A673 (cell line): Measurements from ENCODE around the gene NACA. TPM values are rescaled to one million over a fixed set of nuclear protein-coding genes. Genes with fewer than 3 reads are reported as not detected.
A peak's percentile ranks its signal among the peaks of the same experiment; 100 is the strongest.

Experiments used
- BruUV-seq: library from RNA; stranded (reverse); fragments of 400-500 nt; replicated peaks from 2 replicates; lab custom pipeline; 2021; lab: Mats Ljungman, UMichigan
- CTCF ChIA-PET: fragments of 300-600 bp; sonication (Branson Sonifier 250); formaldehyde crosslinking; loops from one replicate; lab custom pipeline; 2022; ENCODE audit warnings: antibody characterized with exemption; lab: Charles Lee
- POLR2A ChIA-PET: fragments of 300-600 bp; sonication (Branson Sonifier 250); formaldehyde crosslinking; loops from one replicate; lab custom pipeline; 2022; ENCODE audit warnings: antibody characterized with exemption; ENCODE audit not compliant: low non-redundant PET; lab: Charles Lee
- DNase-seq: peaks from one replicate; pipeline ENCODE4 v3.0.0-alpha.2; 2015; ENCODE audit warnings: low spot score
- H3K27ac ChIP-seq: fragments of 200-600 bp; sonication (generic); 2 replicates; pipeline ENCODE4 v1.5.1; 2016; ENCODE audit warnings: mixed run types, low read depth, mild to moderate bottlenecking, mixed read lengths, antibody characterized with exemption, low read length; ENCODE audit not compliant: poor library complexity, severe bottlenecking
- H3K27me3 ChIP-seq: fragments of 200-600 bp; sonication (generic); replicated peaks from 2 replicates; pipeline ENCODE4 v1.6.1; 2017; ENCODE audit warnings: mixed run types, low read depth, mild to moderate bottlenecking, mixed read lengths, antibody characterized with exemption, low read length; ENCODE audit not compliant: insufficient read depth, poor library complexity
- H3K36me3 ChIP-seq: fragments of 200-600 bp; sonication (generic); 2 replicates; pipeline ENCODE4 v1.6.1; 2016; ENCODE audit warnings: mixed run types, mild to moderate bottlenecking, mixed read lengths, antibody characterized with exemption, low read length; ENCODE audit not compliant: insufficient read depth, poor library complexity, severe bottlenecking
- H3K4me1 ChIP-seq: fragments of 200-600 bp; sonication (generic); 2 replicates; pipeline ENCODE4 v1.6.1; 2017; ENCODE audit warnings: mixed run types, mild to moderate bottlenecking, mixed read lengths, antibody characterized with exemption, low read length; ENCODE audit not compliant: insufficient read depth, poor library complexity, severe bottlenecking
- H3K4me3 ChIP-seq: fragments of 200-600 bp; sonication (generic); 2 replicates; pipeline ENCODE4 v1.5.1; 2016; ENCODE audit warnings: low read depth, mixed run types, mild to moderate bottlenecking, mixed read lengths, low read length; ENCODE audit not compliant: poor library complexity, severe bottlenecking
- H3K9me3 ChIP-seq: fragments of 200-600 bp; sonication (generic); 2 replicates; pipeline ENCODE4 v1.6.1; 2016; ENCODE audit warnings: mixed run types, low read depth, mild to moderate bottlenecking, mixed read lengths, antibody characterized with exemption, low read length; ENCODE audit not compliant: poor library complexity, severe bottlenecking
- CTCF ChIP-seq: fragments of 300-800, 200-600 bp; sonication (generic); conservative IDR thresholded peaks from 2 replicates; pipeline ENCODE4 v1.5.1; 2017; ENCODE audit warnings: low read depth, mild to moderate bottlenecking, antibody characterized with exemption, low read length, moderate library complexity, mixed read lengths
- EZH2 ChIP-seq: fragments of 200-600 bp; sonication (generic); IDR thresholded peaks from 2 replicates; pipeline ENCODE4 v1.6.1; 2017; ENCODE audit warnings: borderline replicate concordance, low read depth, mild to moderate bottlenecking, mixed read lengths, antibody characterized with exemption, low read length; ENCODE audit not compliant: poor library complexity, severe bottlenecking
- intact Hi-C: fragments of 100-400 bp; cut with micrococcal nuclease; formaldehyde crosslinking; loops from one replicate; pipeline ENCODE4 v1.10.0; 2022; ENCODE audit not compliant: unreplicated experiment
- total RNA-seq: library from RNA; stranded (reverse); gene quantifications from 2 replicates; pipeline ENCODE4 v1.2.3, GENCODE V29; 2021

NACA gene
- total RNA-seq, 1 experiment from 2014 or later = 908 TPM

GRCh38 chr12:56671608-56672007, 53.5 kb downstream of the NACA start:
- H3K4me3 ChIP-seq = no peak overlapping the region
- intact Hi-C loops = no loop called here
- H3K27ac ChIP-seq = no peak overlapping the region
- BruUV-seq = no TSS peak
- H3K9me3 ChIP-seq = no peaks in the 10 kb centered on the region
- ChIA-PET CTCF (no interaction called here), POLR2A (no interaction called here)
- no peaks in the 10 kb centered on the region for H3K4me1 ChIP-seq
- H3K36me3 ChIP-seq = peaks cover 71% of the 10 kb centered on the region
- no peak for DNase-seq
- TF ChIP-seq EZH2 = no peak
- no peaks in the 10 kb centered on the region for H3K27me3 ChIP-seq

GRCh38 chr12:56670836-56671235, 54.3 kb downstream of the NACA start:
- TF ChIP-seq CTCF = no peak
- no peak for TF ChIP-seq EZH2
- no peaks in the 10 kb centered on the region for H3K9me3 ChIP-seq
- H3K4me3 ChIP-seq = no peak overlapping the region
- no peak for DNase-seq
- H3K27me3 ChIP-seq = no peaks in the 10 kb centered on the region
- peaks cover 78% of the 10 kb centered on the region for H3K36me3 ChIP-seq
- ChIA-PET CTCF (no interaction called here), POLR2A (no interaction called here)
- BruUV-seq = no TSS peak
- no peak overlapping the region for H3K27ac ChIP-seq
- H3K4me1 ChIP-seq = no peaks in the 10 kb centered on the region
- intact Hi-C loops = no loop called here

GRCh38 chr12:56668197-56668457, 57.0 kb downstream of the NACA start:
- DNase-seq = no peak
- H3K27me3 ChIP-seq = no peaks in the 10 kb centered on the region
- H3K36me3 ChIP-seq = peaks cover 98% of the 10 kb centered on the region
- ChIA-PET CTCF (no interaction called here), POLR2A (no interaction called here)
- TF ChIP-seq EZH2 = no peak
- no peak for TF ChIP-seq CTCF
- BruUV-seq = no TSS peak
- H3K4me3 ChIP-seq = no peak overlapping the region
- H3K9me3 ChIP-seq = no peaks in the 10 kb centered on the region
- no peaks in the 10 kb centered on the region for H3K4me1 ChIP-seq
- peak overlapping the region; percentile 29 for H3K27ac ChIP-seq
- intact Hi-C loops = no loop called here

Other genes with a start within 250 kb of the NACA start
- gene GLS2, start 237.1 kb downstream of the NACA start, total RNA-seq = 0.24 TPM in 1 of 2 replicates, not detected in the other
- 29.7 and 37.5 TPM in 2 replicates for gene RBMS2, start 203.5 kb downstream of the NACA start, total RNA-seq
- 126 and 139 TPM in 2 replicates for gene BAZ2A, start 95.0 kb downstream of the NACA start, total RNA-seq
- gene ATP5F1B, start 79.3 kb downstream of the NACA start, total RNA-seq = 1,089 and 1,126 TPM in 2 replicates
- 413 and 450 TPM in 2 replicates for gene PTGES3, start 37.0 kb downstream of the NACA start, total RNA-seq
- gene PRIM1, start 27.0 kb upstream of the NACA start, total RNA-seq = 51.9 and 66.2 TPM in 2 replicates
- gene HSD17B6, start 38.0 kb upstream of the NACA start, total RNA-seq = 0.39 and 1.2 TPM in 2 replicates
- gene SDR9C7, start 209.1 kb upstream of the NACA start, total RNA-seq = not detected in 2 replicates
- gene RDH16, start 232.3 kb upstream of the NACA start, total RNA-seq = 0.24 and 0.42 TPM in 2 replicates